Measurements from ENCODE around the gene NPS. TPM values are rescaled to one million over a fixed set of nuclear protein-coding genes. Genes with fewer than 3 reads are reported as not detected.

The NPS gene
- total RNA-seq, 1 donor from 2014 or later, result not detected

- intact Hi-C loops (cut with micrococcal nuclease), result no loop called here
- no peaks in the 10 kb centered on the region for H3K36me3 Mint-ChIP-seq (ENCODE audit: low read depth)
- H3K4me1 Mint-ChIP-seq (ENCODE audit: low read depth), result no peaks in the 10 kb centered on the region
- no peaks in the 10 kb centered on the region for H3K27me3 Mint-ChIP-seq (ENCODE audit: low read depth)
- no peak overlapping the region for H3K4me3 Mint-ChIP-seq (ENCODE audit: low read depth)
- no peak overlapping the region for H3K27ac Mint-ChIP-seq
- no peaks in the 10 kb centered on the region for H3K9me3 Mint-ChIP-seq
- DNase-seq (ENCODE audit: low spot score), result no peak
These were observed 20.1 kb downstream of the NPS start for GRCh38 chr10:127569210-127569609.

GRCh38 chr10:127570036-127570435 lies 20.9 kb downstream of the NPS start:
- no peak overlapping the region for H3K4me3 Mint-ChIP-seq (ENCODE audit: low read depth)
- intact Hi-C loops (cut with micrococcal nuclease), result no loop called here
- no peak for DNase-seq (ENCODE audit: low spot score)
- no peak overlapping the region for H3K27ac Mint-ChIP-seq
- no peaks in the 10 kb centered on the region for H3K9me3 Mint-ChIP-seq
- H3K36me3 Mint-ChIP-seq (ENCODE audit: low read depth), result no peaks in the 10 kb centered on the region
- H3K27me3 Mint-ChIP-seq (ENCODE audit: low read depth), result no peaks in the 10 kb centered on the region
- H3K4me1 Mint-ChIP-seq (ENCODE audit: low read depth), result no peaks in the 10 kb centered on the region

GRCh38 chr10:127571386-127571785 lies 22.3 kb downstream of the NPS start:
- intact Hi-C loops (cut with micrococcal nuclease), result no loop called here
- H3K36me3 Mint-ChIP-seq (ENCODE audit: low read depth), result no peaks in the 10 kb centered on the region
- DNase-seq (ENCODE audit: low spot score), result no peak
- H3K27ac Mint-ChIP-seq, result no peak overlapping the region
- no peak overlapping the region for H3K4me3 Mint-ChIP-seq (ENCODE audit: low read depth)
- no peaks in the 10 kb centered on the region for H3K9me3 Mint-ChIP-seq
- no peaks in the 10 kb centered on the region for H3K27me3 Mint-ChIP-seq (ENCODE audit: low read depth)
- H3K4me1 Mint-ChIP-seq (ENCODE audit: low read depth), result no peaks in the 10 kb centered on the region

GRCh38 chr10:127576051-127576450 lies 26.9 kb downstream of the NPS start:
- no peaks in the 10 kb centered on the region for H3K4me1 Mint-ChIP-seq (ENCODE audit: low read depth)
- intact Hi-C loops (cut with micrococcal nuclease), result no loop called here
- H3K36me3 Mint-ChIP-seq (ENCODE audit: low read depth), result no peaks in the 10 kb centered on the region
- H3K4me3 Mint-ChIP-seq (ENCODE audit: low read depth), result no peak overlapping the region
- no peaks in the 10 kb centered on the region for H3K27me3 Mint-ChIP-seq (ENCODE audit: low read depth)
- no peak overlapping the region for H3K27ac Mint-ChIP-seq
- DNase-seq (ENCODE audit: low spot score), result no peak
- H3K9me3 Mint-ChIP-seq, result no peaks in the 10 kb centered on the region

GRCh38 chr10:127576740-127577161 lies 27.6 kb downstream of the NPS start:
- intact Hi-C loops (cut with micrococcal nuclease), result no loop called here
- Mint-ChIP-seq H3K27me3 (ENCODE audit: low read depth) (no peaks in the 10 kb centered on the region), H3K9me3 (no peaks in the 10 kb centered on the region)

GRCh38 chr10:127577376-127578258 lies 28.5 kb downstream of the NPS start:
- DNase-seq (ENCODE audit: low spot score), result no peak
- H3K4me3 Mint-ChIP-seq (ENCODE audit: low read depth), result no peak overlapping the region
- intact Hi-C loops (cut with micrococcal nuclease), result no loop called here
- H3K36me3 Mint-ChIP-seq (ENCODE audit: low read depth), result no peaks in the 10 kb centered on the region
- no peaks in the 10 kb centered on the region for H3K4me1 Mint-ChIP-seq (ENCODE audit: low read depth)
- H3K27me3 Mint-ChIP-seq (ENCODE audit: low read depth), result no peaks in the 10 kb centered on the region
- no peak overlapping the region for H3K27ac Mint-ChIP-seq
- no peaks in the 10 kb centered on the region for H3K9me3 Mint-ChIP-seq

More at GRCh38 chr10:127576740-127577161, 27.6 kb downstream of the NPS start:
- no peak overlapping the region for H3K27ac Mint-ChIP-seq
- no peak overlapping the region for H3K4me3 Mint-ChIP-seq (ENCODE audit: low read depth)
- DNase-seq (ENCODE audit: low spot score), result no peak
- no peaks in the 10 kb centered on the region for H3K36me3 Mint-ChIP-seq (ENCODE audit: low read depth)
- no peaks in the 10 kb centered on the region for H3K4me1 Mint-ChIP-seq (ENCODE audit: low read depth)

- Mint-ChIP-seq H3K4me3 (ENCODE audit: low read depth) (no peak overlapping the region), H3K27ac (no peak overlapping the region), H3K36me3 (ENCODE audit: low read depth) (no peaks in the 10 kb centered on the region), H3K9me3 (no peaks in the 10 kb centered on the region), H3K27me3 (ENCODE audit: low read depth) (no peaks in the 10 kb centered on the region), H3K4me1 (ENCODE audit: low read depth) (no peaks in the 10 kb centered on the region)
- no peak for DNase-seq (ENCODE audit: low spot score)
- intact Hi-C loops (cut with micrococcal nuclease), result no loop called here
These were observed 29.3 kb downstream of the NPS start for GRCh38 chr10:127578259-127578960.

GRCh38 chr10:127578961-127579305 lies 29.8 kb downstream of the NPS start:
- intact Hi-C loops (cut with micrococcal nuclease), result no loop called here
- Mint-ChIP-seq H3K36me3 (ENCODE audit: low read depth) (no peaks in the 10 kb centered on the region), H3K27ac (no peak overlapping the region), H3K9me3 (no peaks in the 10 kb centered on the region), H3K4me3 (ENCODE audit: low read depth) (no peak overlapping the region), H3K4me1 (ENCODE audit: low read depth) (no peaks in the 10 kb centered on the region), H3K27me3 (ENCODE audit: low read depth) (no peaks in the 10 kb centered on the region)
- DNase-seq (ENCODE audit: low spot score), result no peak

GRCh38 chr10:127579640-127580039 lies 30.5 kb downstream of the NPS start:
- H3K27ac Mint-ChIP-seq, result no peak overlapping the region
- DNase-seq (ENCODE audit: low spot score), result no peak
- no peaks in the 10 kb centered on the region for H3K9me3 Mint-ChIP-seq
- intact Hi-C loops (cut with micrococcal nuclease), result no loop called here
- H3K27me3 Mint-ChIP-seq (ENCODE audit: low read depth), result no peaks in the 10 kb centered on the region
- no peak overlapping the region for H3K4me3 Mint-ChIP-seq (ENCODE audit: low read depth)
- H3K36me3 Mint-ChIP-seq (ENCODE audit: low read depth), result no peaks in the 10 kb centered on the region
- H3K4me1 Mint-ChIP-seq (ENCODE audit: low read depth), result no peaks in the 10 kb centered on the region

GRCh38 chr10:127580822-127581221 lies 31.7 kb downstream of the NPS start:
- no peak for DNase-seq (ENCODE audit: low spot score)
- Mint-ChIP-seq H3K27ac (no peak overlapping the region), H3K9me3 (no peaks in the 10 kb centered on the region), H3K27me3 (ENCODE audit: low read depth) (no peaks in the 10 kb centered on the region), H3K4me3 (ENCODE audit: low read depth) (no peak overlapping the region), H3K4me1 (ENCODE audit: low read depth) (no peaks in the 10 kb centered on the region), H3K36me3 (ENCODE audit: low read depth) (no peaks in the 10 kb centered on the region)
- intact Hi-C loops (cut with micrococcal nuclease), result no loop called here

- Mint-ChIP-seq H3K9me3 (no peaks in the 10 kb centered on the region), H3K36me3 (ENCODE audit: low read depth) (no peaks in the 10 kb centered on the region), H3K27ac (no peak overlapping the region), H3K4me3 (ENCODE audit: low read depth) (no peak overlapping the region), H3K4me1 (ENCODE audit: low read depth) (no peaks in the 10 kb centered on the region), H3K27me3 (ENCODE audit: low read depth) (no peaks in the 10 kb centered on the region)
- no peak for DNase-seq (ENCODE audit: low spot score)
- intact Hi-C loops (cut with micrococcal nuclease), result no loop called here
These were observed 36.5 kb downstream of the NPS start for GRCh38 chr10:127585519-127586023.

- H3K27me3 Mint-ChIP-seq (ENCODE audit: low read depth), result no peaks in the 10 kb centered on the region
- no peaks in the 10 kb centered on the region for H3K36me3 Mint-ChIP-seq (ENCODE audit: low read depth)
- H3K4me3 Mint-ChIP-seq (ENCODE audit: low read depth), result no peak overlapping the region
- intact Hi-C loops (cut with micrococcal nuclease), result no loop called here
- H3K9me3 Mint-ChIP-seq, result no peaks in the 10 kb centered on the region
- DNase-seq (ENCODE audit: low spot score), result no peak
- H3K4me1 Mint-ChIP-seq (ENCODE audit: low read depth), result no peaks in the 10 kb centered on the region
- H3K27ac Mint-ChIP-seq, result no peak overlapping the region
These were observed 38.7 kb downstream of the NPS start for GRCh38 chr10:127587668-127588365.

- H3K27ac Mint-ChIP-seq, result no peak overlapping the region
- no peaks in the 10 kb centered on the region for H3K4me1 Mint-ChIP-seq (ENCODE audit: low read depth)
- intact Hi-C loops (cut with micrococcal nuclease), result no loop called here
- H3K9me3 Mint-ChIP-seq, result no peaks in the 10 kb centered on the region
- DNase-seq (ENCODE audit: low spot score), result no peak
- no peak overlapping the region for H3K4me3 Mint-ChIP-seq (ENCODE audit: low read depth)
- no peaks in the 10 kb centered on the region for H3K36me3 Mint-ChIP-seq (ENCODE audit: low read depth)
- no peaks in the 10 kb centered on the region for H3K27me3 Mint-ChIP-seq (ENCODE audit: low read depth)
These were observed 43.5 kb downstream of the NPS start for GRCh38 chr10:127592586-127592985.
